Measurements from ENCODE around the gene INPP5K.
A peak's percentile ranks its signal among the peaks of the same experiment; 100 is the strongest.

INPP5K gene

DNA sequence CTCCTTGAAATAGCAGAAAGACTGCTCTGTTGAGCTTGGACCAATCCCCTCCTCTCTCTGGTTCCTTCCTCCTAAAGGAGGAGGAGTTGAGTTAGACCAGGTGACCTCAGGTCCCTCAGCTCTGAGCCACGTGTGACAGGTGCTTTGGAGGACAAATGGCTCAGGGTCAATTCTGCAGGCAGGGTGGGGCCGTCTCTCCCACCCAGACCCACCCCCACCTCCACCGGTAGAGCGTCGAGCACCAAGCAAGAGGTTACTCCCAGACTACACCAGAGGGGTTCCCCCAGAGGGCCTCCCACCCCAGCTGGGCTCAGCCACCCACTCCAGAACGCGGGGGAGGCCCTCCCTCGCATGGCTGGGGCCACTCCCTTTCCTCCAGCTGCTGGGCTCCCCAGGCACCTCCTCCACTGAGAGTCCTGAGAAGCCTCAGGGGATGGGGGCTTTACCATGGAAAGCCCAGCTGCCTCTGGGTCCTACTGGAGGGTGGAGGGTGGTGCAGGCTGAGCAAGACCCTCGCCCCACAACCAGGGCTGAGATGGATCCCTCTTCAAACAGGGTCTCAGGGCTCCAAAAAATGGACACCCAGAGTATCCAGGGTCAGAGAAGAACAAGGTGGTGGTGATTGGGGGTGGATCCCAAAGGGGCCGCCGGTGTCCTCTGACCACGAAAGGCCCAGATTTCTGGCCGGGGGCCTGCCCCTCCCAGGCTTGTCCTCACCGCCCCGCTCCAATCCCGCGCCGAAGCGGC, 31.6 kb downstream of the INPP5K start:
- peak; percentile 40 for DNase-seq

DNA sequence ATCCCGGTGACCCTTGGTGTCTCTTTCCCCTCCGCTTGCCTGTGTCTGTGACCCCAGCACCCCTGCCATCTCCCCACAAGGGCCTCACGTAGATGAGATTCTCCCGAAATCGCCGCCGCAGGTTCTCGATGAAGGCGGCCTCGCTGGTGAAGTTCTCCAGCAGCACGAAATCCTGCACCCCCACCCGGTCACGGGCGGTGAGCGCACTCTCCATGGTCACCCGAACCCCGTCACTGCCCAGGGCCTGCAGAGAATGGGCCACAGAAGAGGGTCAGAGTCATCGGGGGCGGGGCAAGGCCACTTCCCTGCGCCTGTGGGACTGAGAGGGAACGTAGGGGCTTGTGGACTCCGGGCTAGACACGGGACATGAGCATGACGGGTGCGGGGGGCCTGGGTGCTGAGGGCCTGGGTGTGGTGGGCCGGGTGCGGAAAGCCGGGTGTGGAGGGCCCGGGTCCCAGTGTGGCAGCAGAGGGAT, 32.3 kb downstream of the INPP5K start:
- DNase-seq, result no peak

GRCh38 chr17:1482680-1483079, 33.7 kb downstream of the INPP5K start:
- DNase-seq, result no peak

DNA sequence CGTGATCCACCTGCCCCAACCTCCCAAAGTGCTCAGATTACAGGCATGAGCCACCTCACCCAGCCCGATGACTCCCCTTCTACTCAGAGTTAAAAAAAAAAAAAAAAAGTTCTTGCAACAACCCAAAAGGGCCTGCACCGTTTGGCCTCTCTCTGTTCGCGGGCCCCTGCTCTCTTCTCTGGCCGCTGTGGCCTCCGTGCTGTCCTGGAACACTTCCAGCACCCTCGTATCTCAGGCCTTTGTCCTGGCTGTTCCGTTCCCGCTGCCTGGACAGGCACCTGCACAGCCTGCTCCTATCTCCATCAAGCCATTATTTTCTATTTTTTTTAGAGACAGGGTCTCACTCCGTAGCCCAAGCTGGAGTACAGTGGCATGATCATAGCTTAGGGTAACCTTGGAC, 34.7 kb downstream of the INPP5K start:
- DNase-seq, result no peak

DNA sequence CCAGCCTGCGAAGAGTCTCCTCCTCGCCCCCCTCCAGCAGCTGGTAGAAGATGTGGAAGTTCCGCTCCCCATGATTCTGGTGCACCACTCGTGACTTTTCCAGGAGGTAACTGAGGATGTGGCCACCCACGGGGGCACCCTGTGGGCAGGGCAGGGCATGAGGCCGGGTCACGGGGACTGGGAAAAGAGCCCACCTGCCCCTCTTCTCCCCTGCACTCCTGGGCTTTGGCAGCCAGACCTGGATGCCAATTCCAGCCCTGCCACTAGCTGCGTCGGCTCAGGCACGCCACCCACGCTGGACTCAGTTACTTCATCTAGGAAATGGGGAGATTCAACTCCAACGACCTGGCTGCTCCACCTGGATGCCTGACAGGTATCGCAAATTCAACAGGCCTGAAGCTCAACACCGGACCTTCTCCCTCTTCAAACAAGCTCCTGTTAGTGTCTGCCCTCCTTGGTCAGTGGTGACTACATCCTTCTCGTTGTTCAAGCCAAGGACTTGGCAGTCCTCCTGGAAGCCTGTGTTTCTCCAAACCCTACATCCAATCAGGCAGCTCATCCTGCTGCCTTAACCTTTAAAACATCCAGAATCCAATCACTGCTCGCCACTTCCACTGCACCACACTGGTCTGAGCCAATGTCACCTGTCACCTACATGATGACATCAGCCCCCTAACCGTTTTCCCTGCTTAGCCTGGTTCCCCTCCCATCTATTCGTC, 35.5 kb downstream of the INPP5K start:
- DNase-seq, result no peak

DNA sequence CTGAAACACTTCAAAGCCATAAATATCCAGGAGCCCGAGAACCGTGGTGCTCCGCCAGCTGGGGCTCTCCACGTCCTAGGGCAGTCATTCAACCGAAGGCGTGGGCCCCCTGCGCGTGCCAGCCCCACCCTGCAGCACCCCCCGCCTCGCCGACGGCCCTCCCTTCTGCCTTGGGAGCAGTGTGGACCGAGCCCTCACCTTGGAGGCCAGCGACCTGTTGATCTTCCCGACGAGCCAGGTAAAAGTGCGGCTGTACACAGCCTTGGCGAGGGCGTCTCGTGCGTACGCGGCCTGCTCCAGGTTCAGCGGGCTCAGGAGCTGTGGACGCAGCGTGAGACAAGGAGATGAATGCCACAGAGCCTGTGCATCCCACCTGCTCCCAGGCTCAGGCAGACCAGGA, 38.0 kb downstream of the INPP5K start:
- no peak for DNase-seq

DNA sequence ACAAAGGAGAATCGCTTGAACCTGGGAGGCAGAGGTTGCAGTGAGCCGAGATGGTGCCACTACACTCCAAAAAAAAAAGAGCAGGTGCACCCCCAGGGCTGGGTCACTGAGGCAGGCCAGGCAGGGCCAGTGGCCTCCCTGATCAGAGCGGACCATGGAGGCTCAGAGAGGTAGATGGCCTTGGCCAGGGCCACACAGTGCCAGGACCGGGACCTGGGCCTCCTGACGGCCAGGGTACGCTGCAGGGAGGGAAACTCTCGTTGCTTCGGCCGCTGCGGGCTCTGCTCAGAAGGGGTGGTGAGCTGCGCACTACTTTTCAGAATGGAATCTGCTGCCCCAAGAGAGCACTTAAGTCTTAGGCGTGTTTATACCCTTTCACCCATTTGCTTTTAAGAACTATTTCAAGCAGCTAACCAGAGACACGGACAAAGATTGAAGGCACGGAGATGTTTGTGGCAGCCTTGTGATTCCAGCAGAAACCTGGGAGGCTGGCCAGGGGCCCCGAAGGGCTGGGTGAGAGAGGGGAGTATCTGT, 41.0 kb downstream of the INPP5K start:
- DNase-seq, result no peak

DNA sequence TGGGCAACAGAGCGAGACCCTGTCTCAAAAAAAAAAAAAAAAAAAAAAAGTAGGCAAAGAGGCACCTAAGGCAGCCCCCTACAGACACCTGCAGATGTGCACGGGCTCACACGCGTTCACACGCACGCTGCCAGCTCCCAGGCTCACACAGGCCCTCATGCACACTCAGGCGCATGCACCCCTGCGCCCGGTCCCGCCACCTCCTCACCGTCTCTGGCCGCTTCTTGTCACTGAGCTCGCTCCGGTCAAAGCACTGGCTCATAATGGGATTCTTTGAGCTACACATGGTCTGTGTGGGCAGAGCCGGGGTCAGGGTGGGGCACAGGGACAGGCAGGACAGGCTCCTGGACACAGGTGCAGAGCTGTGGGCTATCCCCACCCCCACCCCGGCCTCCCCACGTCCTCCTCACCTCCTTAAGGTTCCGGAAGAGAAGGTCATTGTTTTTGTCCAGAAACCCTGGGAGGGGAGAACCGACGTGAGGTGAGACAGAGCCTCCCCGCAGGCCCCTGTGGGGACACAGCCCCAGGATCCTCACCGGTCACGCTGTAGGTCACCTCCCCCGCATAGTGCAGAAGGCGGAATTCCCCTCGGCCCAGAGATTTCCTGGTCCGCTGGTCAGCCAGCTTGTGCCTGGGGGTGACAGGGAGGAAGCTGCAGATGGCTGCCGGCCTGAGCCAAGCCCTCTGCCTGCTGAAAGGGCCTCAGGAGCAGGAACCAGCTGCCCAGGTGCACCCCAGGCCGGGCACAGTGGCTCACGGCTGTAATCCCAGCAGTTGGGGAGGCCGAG, 41.8 kb downstream of the INPP5K start:
- no peak for DNase-seq

DNA sequence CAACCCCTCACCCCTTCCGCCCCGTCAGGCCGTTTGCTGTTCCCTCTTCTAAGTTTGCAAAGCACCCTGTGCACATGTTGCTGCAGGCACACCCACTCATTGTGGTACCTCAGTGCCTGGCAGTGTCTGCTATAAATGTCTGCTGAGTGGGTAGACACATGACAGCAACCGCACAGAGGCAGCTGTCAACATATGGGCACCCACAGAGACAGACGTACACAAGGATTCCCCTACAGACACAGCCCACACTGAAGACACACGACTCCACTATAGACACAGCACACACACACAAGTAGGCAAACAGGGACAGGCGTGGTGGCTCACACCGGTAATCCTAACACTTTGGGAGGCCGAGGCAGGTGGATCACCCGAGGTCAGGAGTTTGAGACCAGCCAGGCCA, 42.6 kb downstream of the INPP5K start:
- DNase-seq, result no peak

DNA sequence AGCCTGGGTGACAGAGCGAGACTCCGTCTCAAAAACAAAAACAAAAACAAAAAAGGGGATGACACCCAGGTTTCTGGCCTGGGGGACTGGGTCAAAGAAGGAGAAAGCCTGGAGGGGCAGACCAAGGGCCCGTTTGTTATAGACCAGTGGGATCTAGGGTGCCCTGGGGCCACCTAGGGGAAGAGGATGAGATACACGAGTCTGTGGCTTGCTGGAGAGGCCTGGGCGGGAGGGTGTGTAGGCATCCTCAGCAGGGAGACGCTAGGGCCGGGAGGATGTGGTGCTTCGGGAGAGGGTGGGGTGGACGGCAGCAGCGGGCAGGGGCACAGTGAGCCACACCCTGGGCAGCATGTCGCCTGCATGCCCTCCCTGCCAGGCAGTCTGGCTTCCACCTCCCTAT, 43.2 kb downstream of the INPP5K start:
- DNase-seq, result no peak

GRCh38 chr17:1471911-1472821, 44.2 kb downstream of the INPP5K start:
- no peak for DNase-seq

GRCh38 chr17:1471490-1471889, 44.9 kb downstream of the INPP5K start:
- DNase-seq, result no peak

DNA sequence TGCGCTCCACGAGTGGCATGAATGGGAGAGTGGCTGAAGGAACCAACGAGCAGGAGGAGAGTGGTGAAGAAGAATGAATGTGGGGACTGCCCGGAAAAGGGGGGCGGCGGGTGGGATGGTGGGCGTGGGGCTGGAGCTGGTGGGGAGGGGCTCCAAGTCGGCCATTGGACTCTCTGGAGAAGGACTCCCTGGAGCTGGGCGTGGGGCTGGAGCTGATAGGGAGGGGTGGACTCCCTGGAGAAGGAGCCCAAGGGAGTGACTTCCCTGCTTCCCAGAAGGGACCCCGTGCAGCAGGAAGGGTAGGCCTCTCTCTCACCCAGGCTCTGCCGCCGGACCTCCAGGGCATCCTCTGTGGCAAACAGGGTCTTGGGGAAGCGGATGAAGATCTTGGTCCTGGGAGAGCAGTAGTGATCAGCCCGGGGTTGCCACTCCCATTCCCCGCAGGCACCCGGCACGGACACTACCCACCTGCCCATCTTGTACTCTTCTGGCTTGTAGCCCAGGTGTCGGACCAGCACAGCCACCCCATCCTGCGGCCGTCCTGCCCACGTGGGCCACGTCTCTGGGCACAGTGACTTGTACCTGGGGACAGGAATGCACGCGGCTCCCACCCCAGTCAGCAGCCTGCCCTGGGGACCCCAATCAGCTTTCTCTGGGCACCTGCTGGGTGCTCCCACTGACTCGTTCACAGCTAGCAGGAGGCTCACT, 45.5 kb downstream of the INPP5K start:
- no peak for DNase-seq

DNA sequence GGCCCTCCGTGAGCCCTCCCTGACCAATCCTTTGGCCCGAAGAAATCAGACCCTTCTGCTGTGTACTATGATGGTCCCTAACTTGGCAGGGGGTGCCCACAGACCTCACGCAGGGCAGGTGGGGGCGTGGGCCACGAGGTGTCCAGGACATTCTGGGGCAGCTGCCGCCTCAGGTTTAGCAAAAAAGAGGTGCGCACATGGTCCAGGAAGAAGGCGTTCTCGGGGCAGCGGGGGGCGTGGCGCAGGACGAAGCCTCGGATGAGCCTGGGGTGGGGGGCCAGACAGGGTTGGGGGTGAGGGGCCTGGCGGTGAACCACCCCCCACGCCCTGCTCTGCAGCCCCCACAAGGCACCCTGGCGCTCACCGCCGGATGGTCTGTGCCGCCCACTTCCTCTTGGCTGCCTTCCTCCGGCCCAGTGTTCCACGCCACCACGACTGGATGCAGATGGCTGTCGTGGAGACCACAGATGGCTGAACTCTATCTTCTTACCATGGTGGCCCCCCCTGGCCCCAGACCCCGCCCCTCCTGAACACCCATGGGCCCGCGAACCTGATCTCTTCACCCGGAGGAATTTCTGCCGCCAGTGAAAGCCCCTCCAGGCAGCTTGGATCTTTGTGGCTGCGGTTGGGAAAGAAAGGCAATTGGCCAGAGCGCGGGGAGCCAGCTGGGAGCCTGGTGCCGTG, 46.2 kb downstream of the INPP5K start:
- DNase-seq, result no peak

DNA sequence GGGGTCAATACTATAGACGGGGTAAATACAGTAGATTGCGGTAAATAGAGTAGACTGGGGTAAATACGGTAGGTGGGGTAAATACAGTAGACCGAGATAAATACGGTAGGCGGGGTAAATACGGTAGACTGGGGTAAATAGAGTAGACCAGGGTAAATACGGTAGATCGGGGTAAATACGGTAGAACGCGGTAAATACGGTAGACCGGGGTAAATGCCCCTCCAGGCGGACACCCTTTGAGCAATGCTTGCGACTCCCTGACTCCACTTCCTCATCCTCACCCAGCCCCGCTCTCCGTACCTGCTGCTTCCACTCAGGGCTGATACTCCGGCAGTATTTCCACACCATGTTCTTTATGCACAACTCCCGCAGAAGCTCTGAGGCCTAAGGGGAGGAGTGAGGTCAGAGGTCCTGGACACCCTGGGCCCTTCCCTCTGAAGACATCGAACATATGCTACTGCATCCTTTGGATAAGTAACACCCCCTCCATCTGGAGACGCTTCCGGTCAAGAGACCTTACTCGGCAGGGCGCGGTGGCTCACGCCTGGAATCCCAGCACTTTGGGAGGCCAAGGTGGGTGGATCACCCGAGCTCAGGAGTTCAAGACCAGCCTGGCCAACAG, 47.1 kb downstream of the INPP5K start:
- no peak for DNase-seq

- DNase-seq, result no peak
These were observed 48.4 kb downstream of the INPP5K start for GRCh38 chr17:1467898-1468492.

GRCh38 chr17:1467258-1467657, 49.2 kb downstream of the INPP5K start:
- no peak for DNase-seq

GRCh38 chr17:1464186-1464585, 52.2 kb downstream of the INPP5K start:
- DNase-seq, result no peak

- DNase-seq, result no peak
These were observed 54.0 kb downstream of the INPP5K start for GRCh38 chr17:1462164-1463112.

Data from CD4-positive, alpha-beta T cell treated with Interleukin-4 for 4 hours (primary cell).